Kidney (tissue), 14 donors: ENCODE results near the gene TENT4B. TPM values are rescaled to one million over a fixed set of nuclear protein-coding genes. Genes with fewer than 3 reads are reported as not detected.

Experiments
- DNase-seq, 5 donors: peaks; one replicate each; pipeline ENCODE4 v3.0.0-alpha.2; 2013 to 2020
- FAIRE-seq: peaks from 2 replicates; lab custom pipeline; 2012; peaks lifted over from hg19 to GRCh38; lab: Jason Lieb, UNC
- H3K27ac ChIP-seq, 2 donors: one replicate each; pipeline ENCODE4 v1.7.0; 2013; ENCODE audit warnings: low read depth in 2 of 2, low read length in 2 of 2, inconsistent platforms in 1 of 2
- H3K27me3 ChIP-seq: one replicate; pipeline ENCODE4 v1.7.1; 2013; ENCODE audit warnings: low read length, inconsistent platforms; ENCODE audit not compliant: control insufficient read depth, insufficient read depth
- H3K36me3 ChIP-seq, 3 donors: one replicate each; pipeline versions ENCODE4 v1.7.0 to v1.7.1; 2013; ENCODE audit warnings: low read length in 3 of 3, control low read depth in 1 of 3, inconsistent platforms in 1 of 3; ENCODE audit not compliant: insufficient read depth in 3 of 3, control insufficient read depth in 2 of 3
- H3K4me1 ChIP-seq, 3 donors: one replicate each; pipeline versions ENCODE4 v1.7.0 to v1.7.1; 2013; ENCODE audit warnings: low read length in 3 of 3, inconsistent platforms in 1 of 3, low read depth in 1 of 3; ENCODE audit not compliant: control insufficient read depth in 2 of 3, insufficient read depth in 2 of 3
- H3K4me3 ChIP-seq, 3 donors: one replicate each; pipeline versions ENCODE4 v1.7.0 to v1.8.1; 2013; ENCODE audit warnings: low read length in 3 of 3, control low read depth in 1 of 3, inconsistent platforms in 1 of 3
- H3K9ac ChIP-seq, 3 donors: one replicate each; pipeline versions ENCODE4 v1.7.0 to v1.7.1; 2013; ENCODE audit warnings: low read length in 3 of 3, control low read depth in 1 of 3, inconsistent platforms in 1 of 3
- H3K9me3 ChIP-seq, 3 donors: one replicate each; pipeline versions ENCODE4 v1.7.0 to v1.7.1; 2013; ENCODE audit warnings: low read length in 3 of 3, control low read depth in 1 of 3, inconsistent platforms in 1 of 3; ENCODE audit not compliant: control insufficient read depth in 2 of 3, insufficient read depth in 1 of 3
- intact Hi-C: fragments of 100-400 bp; cut with DNase I; formaldehyde crosslinking; loops from one replicate; pipeline ENCODE4 v1.11.1; 2022
- polyA plus RNA-seq: library from polyadenylated mRNA; stranded (reverse); fragments of 350-450 nt; fragmentation: Illumina TruSeq; extraction: RNeasy Lipid Tissue Mini Kit (QIAGEN cat#74804); gene quantifications from one replicate; pipeline ENCODE4 v1.2.3, GENCODE V29; 2014; ENCODE audit warnings: low read depth, low replicate concordance; ENCODE audit not compliant: insufficient read depth
- total RNA-seq: library from RNA; stranded (reverse); fragmentation: NEBNext Ultra II Directional; extraction: Animal tissue kit (Norgen Biotek cat#: 25700); gene quantifications from one replicate; pipeline ENCODE4 v1.2.1, GENCODE V29; 2021
- TF ChIP-seq, protein P1 (sequence below): IDR thresholded peaks from 3 replicates; pipeline ENCODE4 v1.5.1; 2012; ENCODE audit warnings: mild to moderate bottlenecking, moderate library complexity, borderline replicate concordance; ENCODE audit not compliant: insufficient read depth; ENCODE audit errors: extremely low read depth
- donor health status: control.
- donor health status: control.
- donor health status: control.
- donor health status: control.
- donor health status: control.
- donor health status: DM: yes; HTN: yes; CAD: no.
- donor health status: Normal renal cell carcinoma (clear cell type).

Gene TENT4B
- total and polyA plus RNA-seq, 2 donors from 2014 or later: 4.7 to 13.2 TPM

DNA sequence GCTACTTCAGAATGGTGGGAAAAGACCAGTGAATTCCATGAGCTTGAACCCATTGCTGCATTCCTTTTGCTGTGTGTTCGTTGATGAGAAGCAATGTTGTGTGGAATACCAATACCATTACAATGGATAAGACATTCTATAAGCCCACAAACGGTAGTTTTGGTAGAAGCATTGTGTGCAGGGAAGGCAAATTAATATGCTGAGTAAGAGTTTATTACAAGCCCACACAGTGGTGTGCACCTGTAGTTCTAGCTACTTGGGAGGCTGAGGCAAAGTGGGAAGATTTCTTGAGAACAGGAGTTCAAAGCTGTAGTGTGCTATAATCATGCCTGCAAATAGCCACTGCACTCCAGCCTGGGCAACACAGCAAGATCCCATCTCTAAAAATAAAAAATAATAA is 19.9 kb upstream of the TENT4B start:
- no peak overlapping the region for H3K27ac ChIP-seq
- H3K9me3 ChIP-seq: no peaks in the 10 kb centered on the region
- no peaks in the 10 kb centered on the region for H3K27me3 ChIP-seq
- FAIRE-seq: no peak
- H3K4me1 ChIP-seq: no peaks in the 10 kb centered on the region
- DNase-seq: no peak
- intact Hi-C loops: no loop called here
- H3K36me3 ChIP-seq: no peaks in the 10 kb centered on the region
- H3K4me3 ChIP-seq: no peak overlapping the region
- TF ChIP-seq, protein P1, sequence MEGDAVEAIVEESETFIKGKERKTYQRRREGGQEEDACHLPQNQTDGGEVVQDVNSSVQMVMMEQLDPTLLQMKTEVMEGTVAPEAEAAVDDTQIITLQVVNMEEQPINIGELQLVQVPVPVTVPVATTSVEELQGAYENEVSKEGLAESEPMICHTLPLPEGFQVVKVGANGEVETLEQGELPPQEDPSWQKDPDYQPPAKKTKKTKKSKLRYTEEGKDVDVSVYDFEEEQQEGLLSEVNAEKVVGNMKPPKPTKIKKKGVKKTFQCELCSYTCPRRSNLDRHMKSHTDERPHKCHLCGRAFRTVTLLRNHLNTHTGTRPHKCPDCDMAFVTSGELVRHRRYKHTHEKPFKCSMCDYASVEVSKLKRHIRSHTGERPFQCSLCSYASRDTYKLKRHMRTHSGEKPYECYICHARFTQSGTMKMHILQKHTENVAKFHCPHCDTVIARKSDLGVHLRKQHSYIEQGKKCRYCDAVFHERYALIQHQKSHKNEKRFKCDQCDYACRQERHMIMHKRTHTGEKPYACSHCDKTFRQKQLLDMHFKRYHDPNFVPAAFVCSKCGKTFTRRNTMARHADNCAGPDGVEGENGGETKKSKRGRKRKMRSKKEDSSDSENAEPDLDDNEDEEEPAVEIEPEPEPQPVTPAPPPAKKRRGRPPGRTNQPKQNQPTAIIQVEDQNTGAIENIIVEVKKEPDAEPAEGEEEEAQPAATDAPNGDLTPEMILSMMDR: no peak
- no peak overlapping the region for H3K9ac ChIP-seq

DNA sequence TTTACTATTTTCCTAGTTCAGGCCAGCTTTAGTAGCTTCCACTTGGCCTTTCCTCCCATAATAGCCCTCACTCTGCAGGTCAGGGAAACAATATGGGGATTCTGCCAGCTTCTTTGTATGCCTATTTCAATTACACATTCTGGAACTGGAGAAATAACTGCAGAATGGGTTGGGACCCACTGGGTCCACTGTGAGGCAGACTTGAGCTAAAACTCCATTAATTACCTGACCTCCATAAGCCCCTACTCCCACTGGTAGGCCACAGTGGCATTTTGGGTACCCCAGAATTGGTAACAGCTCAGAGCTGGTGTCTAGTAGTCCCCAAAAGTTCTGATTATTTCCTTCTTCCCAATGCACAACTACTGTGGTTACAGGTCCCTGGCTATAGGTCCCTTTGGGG is 16.7 kb upstream of the TENT4B start:
- FAIRE-seq (no peak), DNase-seq (no peak)
- intact Hi-C loops: no loop called here
- H3K27ac ChIP-seq: no peak overlapping the region
- no peaks in the 10 kb centered on the region for H3K4me1 ChIP-seq
- H3K4me3 ChIP-seq: no peak overlapping the region
- TF ChIP-seq, protein P1: peak; percentile 8
- H3K27me3 ChIP-seq: no peaks in the 10 kb centered on the region
- H3K36me3 ChIP-seq: no peaks in the 10 kb centered on the region
- H3K9ac ChIP-seq: no peak overlapping the region
- no peaks in the 10 kb centered on the region for H3K9me3 ChIP-seq

DNA sequence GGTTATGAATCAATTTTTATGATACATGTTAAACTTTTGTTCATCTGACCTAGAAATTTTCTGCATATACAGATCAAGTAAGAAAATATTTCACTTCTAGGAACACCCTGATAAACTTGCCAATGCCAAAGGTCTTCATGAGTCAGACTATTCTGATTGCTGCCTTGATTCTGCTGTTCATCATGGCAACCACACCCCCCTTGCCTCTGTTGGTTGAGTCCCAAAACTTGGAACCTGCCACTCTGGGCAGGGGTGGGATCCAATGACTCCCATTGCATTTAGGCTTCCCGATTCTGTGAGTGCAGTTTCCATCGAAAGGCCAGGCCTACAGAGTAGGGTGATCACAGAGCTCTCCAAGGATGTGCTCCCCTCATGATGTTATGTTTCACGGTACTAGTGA is 15.8 kb upstream of the TENT4B start:
- DNase-seq (no peak), FAIRE-seq (no peak)
- H3K27ac ChIP-seq: no peak overlapping the region
- TF ChIP-seq, protein P1: no peak
- no peak overlapping the region for H3K9ac ChIP-seq
- no peaks in the 10 kb centered on the region for H3K4me1 ChIP-seq
- H3K4me3 ChIP-seq: no peak overlapping the region
- no peaks in the 10 kb centered on the region for H3K9me3 ChIP-seq
- no peaks in the 10 kb centered on the region for H3K27me3 ChIP-seq
- H3K36me3 ChIP-seq: no peaks in the 10 kb centered on the region
- intact Hi-C loops: no loop called here

DNA sequence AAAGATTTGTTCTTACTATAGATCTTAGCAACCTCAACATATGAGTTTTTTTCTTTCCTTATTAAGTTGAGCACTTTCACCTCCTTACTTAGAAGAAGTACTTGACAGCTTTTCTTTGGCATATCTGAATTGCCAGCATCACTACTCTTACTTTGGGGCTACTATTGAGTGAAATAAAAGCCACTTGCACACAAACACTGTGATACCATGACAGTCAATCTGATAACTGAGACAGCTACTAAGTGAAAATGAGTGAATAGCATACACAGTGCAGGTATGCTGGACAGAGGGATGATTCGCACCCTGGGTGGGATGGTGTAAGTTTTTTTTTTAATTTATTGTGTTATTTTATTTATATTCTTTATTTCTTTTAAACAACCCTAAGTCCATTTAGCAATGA is 13.5 kb upstream of the TENT4B start:
- intact Hi-C loops: no loop called here
- Histone ChIP-seq H3K4me3 (no peak overlapping the region), H3K36me3 (no peaks in the 10 kb centered on the region), H3K9me3 (no peaks in the 10 kb centered on the region), H3K27ac (no peak overlapping the region), H3K27me3 (no peaks in the 10 kb centered on the region), H3K9ac (no peak overlapping the region), H3K4me1 (no peaks in the 10 kb centered on the region)
- FAIRE-seq (no peak), DNase-seq (no peak)
- TF ChIP-seq, protein P1: no peak
